GM19468 (cell line): ENCODE results near the gene KLHDC9.
A peak's percentile ranks its signal among the peaks of the same experiment; 100 is the strongest.
"Not testable (repeated sequence)": the region's sequence is repeated elsewhere in the genome, so short reads cannot be mapped to it uniquely, and the experiment has no call there.

Experiments used
- ATAC-seq: cut with Tn5 transposase; IDR thresholded peaks from one replicate; pipeline ENCODE4 v1.9.1; 2021; ENCODE audit warnings: mild to moderate bottlenecking, moderate library complexity, moderate number of reproducible peaks; ENCODE audit not compliant: unreplicated experiment; ENCODE audit errors: extremely low read depth

Gene KLHDC9

GRCh38 chr1:161098210-161099068 lies at the start of gene KLHDC9:
Gene KLHDC9 (plus strand): TSS chr1:161098361. CDS start chr1:161098536, 175 bp downstream.
- peak; percentile 63 for ATAC-seq

GRCh38 chr1:161048949-161049722 lies 49.0 kb upstream of the KLHDC9 start:
- no peak for ATAC-seq

GRCh38 chr1:161051219-161051618 lies 46.9 kb upstream of the KLHDC9 start:
- ATAC-seq = no peak

- no peak for ATAC-seq
Measured at GRCh38 chr1:161052899-161053298, 45.3 kb upstream of the KLHDC9 start.

- no peak for ATAC-seq
Measured at GRCh38 chr1:161054232-161054631, 43.9 kb upstream of the KLHDC9 start.

- ATAC-seq = no peak
Measured at GRCh38 chr1:161054805-161055204, 43.4 kb upstream of the KLHDC9 start.

GRCh38 chr1:161059293-161059692 lies 38.9 kb upstream of the KLHDC9 start:
- ATAC-seq = no peak

GRCh38 chr1:161061419-161061818 lies 36.7 kb upstream of the KLHDC9 start:
- ATAC-seq = no peak

- not testable (repeated sequence) for ATAC-seq
Measured at GRCh38 chr1:161063936-161064335, 34.2 kb upstream of the KLHDC9 start.

- not testable (repeated sequence) for ATAC-seq
Measured at GRCh38 chr1:161065681-161066080, 32.5 kb upstream of the KLHDC9 start.

- no peak for ATAC-seq
Measured at GRCh38 chr1:161066694-161067093, 31.5 kb upstream of the KLHDC9 start.

GRCh38 chr1:161068306-161069234 lies 29.6 kb upstream of the KLHDC9 start:
- peak; percentile 25 for ATAC-seq

- ATAC-seq = no peak
Measured at GRCh38 chr1:161069241-161069640, 28.9 kb upstream of the KLHDC9 start.

GRCh38 chr1:161069731-161070270 lies 28.4 kb upstream of the KLHDC9 start, which contains the start of gene ARHGAP30:
Gene ARHGAP30 (minus strand): TSS chr1:161069891. CDS start chr1:161069624, 267 bp downstream.
- peak; percentile 74 for ATAC-seq

- ATAC-seq = no peak
Measured at GRCh38 chr1:161070761-161071160, 27.4 kb upstream of the KLHDC9 start.

- ATAC-seq = no peak
Measured at GRCh38 chr1:161071886-161072371, 26.2 kb upstream of the KLHDC9 start.

- no peak for ATAC-seq
Measured at GRCh38 chr1:161072751-161073449, 25.3 kb upstream of the KLHDC9 start.

GRCh38 chr1:161073474-161074121 lies 24.6 kb upstream of the KLHDC9 start:
- no peak for ATAC-seq
